ENCODE measurements around the gene JPT1.

GRCh38 chr17:75199886-75200618, 45.7 kb upstream of the JPT1 start:
- no peak for TF ChIP-seq POLR2AphosphoS5 (IDR thresholded peaks at IDR 0.05)
- TF ChIP-seq CTCF (IDR thresholded peaks at IDR 0.05): no peak
- TF ChIP-seq POLR2A (IDR thresholded peaks at IDR 0.05): no peak
- no peak for TF ChIP-seq EP300 (IDR thresholded peaks at IDR 0.05)
